UCSD-AML1 (cell line): ENCODE data around the gene PCDH10.
"Not testable (repeated sequence)": the region's sequence is repeated elsewhere in the genome, so short reads cannot be mapped to it uniquely, and the experiment has no call there.

Experiments used
- DNase-seq: peaks from one replicate; lab custom pipeline; 2025; ENCODE audit not compliant: unreplicated experiment; lab: John Stamatoyannopoulos, UW

PCDH10 gene

GRCh38 chr4:133240451-133240850 lies 91.4 kb downstream of the PCDH10 start:
- not testable (repeated sequence) for DNase-seq
